Measurements from ENCODE around the gene CSDE1.
A peak's percentile ranks its signal among the peaks of the same experiment; 100 is the strongest.

The CSDE1 gene

GRCh38 chr1:114668784-114669561, 88.8 kb downstream of the CSDE1 start:
- peaks cover 7% of the 10 kb centered on the region for H3K4me1 ChIP-seq
- H3K9ac ChIP-seq = peak overlapping the region; percentile 69
- no peaks in the 10 kb centered on the region for H3K9me3 ChIP-seq
- H3K4me2 ChIP-seq = peak overlapping the region; percentile 98
- H3K27ac ChIP-seq = no peak overlapping the region
- H3K27me3 ChIP-seq = peaks cover 8% of the 10 kb centered on the region; the same call in 1 of the 2 replicates
- peak overlapping the region; percentile 76 for H3K4me3 ChIP-seq
- no peaks in the 10 kb centered on the region for H4K20me1 ChIP-seq
- TF ChIP-seq Cebpa-rat (IDR thresholded peaks at IDR 0.05) = no peak
- no peaks in the 10 kb centered on the region for H3K36me3 ChIP-seq

GRCh38 chr1:114668373-114668772, 89.4 kb downstream of the CSDE1 start:
- H3K4me1 ChIP-seq = peaks cover 7% of the 10 kb centered on the region
- TF ChIP-seq Cebpa-rat (IDR thresholded peaks at IDR 0.05) = no peak
- H3K9me3 ChIP-seq = no peaks in the 10 kb centered on the region
- no peak overlapping the region for H3K4me3 ChIP-seq
- no peaks in the 10 kb centered on the region for H3K36me3 ChIP-seq
- no peak overlapping the region for H3K27ac ChIP-seq
- no peak overlapping the region for H3K4me2 ChIP-seq
- no peak overlapping the region for H3K9ac ChIP-seq
- peaks cover 8% of the 10 kb centered on the region; the same call in 1 of the 2 replicates for H3K27me3 ChIP-seq
- H4K20me1 ChIP-seq = no peaks in the 10 kb centered on the region

GRCh38 chr1:114666954-114667353, 90.8 kb downstream of the CSDE1 start:
- no peaks in the 10 kb centered on the region for H4K20me1 ChIP-seq
- H3K27me3 ChIP-seq = peaks cover 8% of the 10 kb centered on the region; the same call in 1 of the 2 replicates
- H3K4me1 ChIP-seq = peaks cover 7% of the 10 kb centered on the region
- H3K9me3 ChIP-seq = no peaks in the 10 kb centered on the region
- TF ChIP-seq Cebpa-rat (IDR thresholded peaks at IDR 0.05) = no peak
- no peak overlapping the region for H3K4me2 ChIP-seq
- no peak overlapping the region for H3K27ac ChIP-seq
- H3K9ac ChIP-seq = no peak overlapping the region
- no peaks in the 10 kb centered on the region for H3K36me3 ChIP-seq
- H3K4me3 ChIP-seq = no peak overlapping the region
